ENCODE data around the gene SNX33.

DNA sequence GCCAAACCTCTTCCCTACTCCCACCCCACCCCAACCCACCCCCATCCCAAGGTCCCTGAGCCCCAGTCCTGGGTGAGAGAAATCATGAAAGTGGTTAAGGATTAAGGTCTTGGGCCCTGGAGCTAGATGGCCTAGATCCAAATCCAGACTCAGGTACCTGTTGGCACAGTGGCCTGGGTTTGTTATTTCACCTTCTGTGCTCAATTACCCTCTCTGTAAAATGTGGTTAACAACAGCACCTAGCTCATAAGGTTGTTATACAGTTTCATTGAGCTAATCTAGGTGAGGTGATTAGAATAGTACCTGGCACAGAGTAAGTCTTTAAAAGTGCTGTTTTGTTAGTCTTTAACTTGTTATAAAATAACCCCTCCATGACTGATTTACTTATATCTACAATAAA is 15.8 kb upstream of the SNX33 start:
- TF ChIP-seq CTCF (IDR thresholded peaks at IDR 0.05) (no peak), POLR2A (IDR thresholded peaks at IDR 0.05) (no peak)

Measured in adrenal gland (tissue), 5 donors.